ENCODE results near the gene CCNB3.

GRCh38 chrX:50204364-50204899, at the start of gene CCNB3:
- TF ChIP-seq CTCF (IDR thresholded peaks at IDR 0.05) (peak; percentile 41 to 92 (median 68)), POLR2A (IDR thresholded peaks at IDR 0.05) (peak in 1 of 2 donors; percentile 47)
